GM12892 (cell line): ENCODE data around the gene FMN2.

ENCODE experiments used
- POLR2A ChIP-seq: IDR thresholded peaks from 2 replicates; pipeline ENCODE4 v1.6.1; 2011; ENCODE audit warnings: low read depth, low read length, control low read depth
- POLR2AphosphoS5 ChIP-seq: IDR thresholded peaks from 2 replicates; pipeline ENCODE4 v1.6.1; 2011; ENCODE audit warnings: low read depth, low read length, control low read depth

- no peak for TF ChIP-seq POLR2A
- TF ChIP-seq POLR2AphosphoS5 = no peak
These were observed 18.6 kb upstream of the FMN2 start for GRCh38 chr1:240073097-240073496.
